ENCODE measurements around the gene C20orf141.

C20orf141 gene

GRCh38 chr20:2840967-2841531 lies 26.3 kb downstream of the C20orf141 start:
- no peak overlapping the region for H2BK120ac ChIP-seq (ENCODE audit: low read depth, low read length)
- peak overlapping the region; percentile 77 for H3K4me3 ChIP-seq (ENCODE audit: low read length)
- H4K8ac ChIP-seq (ENCODE audit: low read depth, low read length): no peak overlapping the region
- H3K79me1 ChIP-seq (ENCODE audit: low read length): no peaks in the 10 kb centered on the region
- no peak overlapping the region for H3K4ac ChIP-seq (ENCODE audit: low read depth, low read length)
- DNase-seq: peak; percentile 46
- no peak overlapping the region for H2BK5ac ChIP-seq (ENCODE audit: low read length)
- peak overlapping the region; percentile 74 for H3K4me2 ChIP-seq (ENCODE audit: low read length)
- no peaks in the 10 kb centered on the region for H3K4me1 ChIP-seq (ENCODE audit: control insufficient read depth, low read depth, low read length)
- H3K79me2 ChIP-seq (ENCODE audit: control insufficient read depth, insufficient read depth, low read length): no peaks in the 10 kb centered on the region
- H3K23ac ChIP-seq (ENCODE audit: low read length): no peak overlapping the region
- H3K27me3 ChIP-seq (ENCODE audit: insufficient read depth, low read length, poor library complexity): no peaks in the 10 kb centered on the region
- no peak overlapping the region for H4K5ac ChIP-seq (ENCODE audit: low read length)
- no CpG with 5 or more reads among the region's 33 CpGs for WGBS (ENCODE audit: extremely low coverage, insufficient coverage, low lambda C conversion rate)
- no peak overlapping the region for H2BK15ac ChIP-seq (replicated peaks; ENCODE audit: low read depth)
- peak overlapping the region; percentile 68 for H3K9ac ChIP-seq (ENCODE audit: low read length)
- no peaks in the 10 kb centered on the region for H3K36me3 ChIP-seq (ENCODE audit: control insufficient read depth, insufficient read depth, low read length)
- H3K56ac ChIP-seq (ENCODE audit: low read length): peak overlapping the region; percentile 74
- H3K18ac ChIP-seq (ENCODE audit: low read length): no peak overlapping the region
- no peak overlapping the region for H2AK5ac ChIP-seq (ENCODE audit: low read length)
- no peak overlapping the region for H3K27ac ChIP-seq (ENCODE audit: low read depth, low read length)

DNA sequence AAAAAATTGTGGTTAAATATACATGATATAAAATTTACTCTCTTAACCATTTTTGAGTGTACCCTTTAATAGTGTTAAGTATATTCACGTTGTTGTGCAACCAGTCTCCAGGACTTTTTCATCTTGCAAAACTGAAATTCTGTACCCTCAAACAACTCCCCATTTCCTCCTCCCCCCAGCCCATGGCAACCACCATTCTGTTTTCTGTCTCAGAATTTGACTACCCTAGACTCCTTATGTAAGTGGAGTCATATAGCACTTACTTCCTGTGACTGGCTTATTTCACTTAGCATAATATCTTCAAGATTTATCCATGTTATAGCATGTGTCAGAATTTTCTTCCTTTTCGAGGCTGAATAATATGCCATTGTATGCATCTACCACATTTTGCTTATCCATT lies 30.8 kb downstream of the C20orf141 start:
- H4K5ac ChIP-seq (ENCODE audit: low read length): no peak overlapping the region
- no CpG with 5 or more reads among the region's 2 CpGs for WGBS (ENCODE audit: extremely low coverage, insufficient coverage, low lambda C conversion rate)
- H2BK15ac ChIP-seq (replicated peaks; ENCODE audit: low read depth): no peak overlapping the region
- H3K4ac ChIP-seq (ENCODE audit: low read depth, low read length): no peak overlapping the region
- no peak overlapping the region for H3K9ac ChIP-seq (ENCODE audit: low read length)
- H3K56ac ChIP-seq (ENCODE audit: low read length): no peak overlapping the region
- no peak overlapping the region for H4K8ac ChIP-seq (ENCODE audit: low read depth, low read length)
- H3K27ac ChIP-seq (ENCODE audit: low read depth, low read length): no peak overlapping the region
- no peaks in the 10 kb centered on the region for H3K79me2 ChIP-seq (ENCODE audit: control insufficient read depth, insufficient read depth, low read length)
- no peak overlapping the region for H2AK5ac ChIP-seq (ENCODE audit: low read length)
- H3K4me2 ChIP-seq (ENCODE audit: low read length): no peak overlapping the region
- no peak for DNase-seq
- no peak overlapping the region for H2BK5ac ChIP-seq (ENCODE audit: low read length)
- H3K36me3 ChIP-seq (ENCODE audit: control insufficient read depth, insufficient read depth, low read length): no peaks in the 10 kb centered on the region
- no peaks in the 10 kb centered on the region for H3K79me1 ChIP-seq (ENCODE audit: low read length)
- H3K27me3 ChIP-seq (ENCODE audit: insufficient read depth, low read length, poor library complexity): no peaks in the 10 kb centered on the region
- H3K18ac ChIP-seq (ENCODE audit: low read length): no peak overlapping the region
- no peak overlapping the region for H3K23ac ChIP-seq (ENCODE audit: low read length)
- no peaks in the 10 kb centered on the region for H3K4me1 ChIP-seq (ENCODE audit: control insufficient read depth, low read depth, low read length)
- no peak overlapping the region for H3K4me3 ChIP-seq (ENCODE audit: low read length)
- H2BK120ac ChIP-seq (ENCODE audit: low read depth, low read length): no peak overlapping the region

DNA sequence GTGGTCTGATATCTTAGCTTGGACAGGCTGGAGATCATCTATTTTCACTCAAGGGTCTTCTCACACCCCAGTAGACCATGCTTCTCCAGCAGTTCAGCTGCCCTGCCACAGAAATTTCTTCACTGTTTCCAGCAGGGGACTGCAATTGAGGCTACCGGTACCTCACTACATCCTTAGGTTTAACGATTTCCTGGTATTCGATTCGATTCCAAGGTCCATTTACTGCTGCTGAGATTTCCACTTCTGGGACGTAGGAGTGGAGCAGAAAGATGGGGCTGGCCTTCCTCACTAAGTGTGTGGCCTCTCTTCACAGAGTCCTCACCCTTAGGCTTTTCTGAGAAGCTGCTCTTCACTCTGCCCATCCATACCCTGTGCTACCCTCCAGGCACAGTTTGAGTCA lies 31.9 kb downstream of the C20orf141 start:
- Histone ChIP-seq H3K79me1 (ENCODE audit: low read length) (no peaks in the 10 kb centered on the region), H4K5ac (ENCODE audit: low read length) (no peak overlapping the region), H3K23ac (ENCODE audit: low read length) (no peak overlapping the region), H3K79me2 (ENCODE audit: control insufficient read depth, insufficient read depth, low read length) (no peaks in the 10 kb centered on the region), H3K18ac (ENCODE audit: low read length) (no peak overlapping the region), H3K27me3 (ENCODE audit: insufficient read depth, low read length, poor library complexity) (no peaks in the 10 kb centered on the region), H3K4me1 (ENCODE audit: control insufficient read depth, low read depth, low read length) (no peaks in the 10 kb centered on the region), H3K9ac (ENCODE audit: low read length) (no peak overlapping the region), H2BK15ac (replicated peaks; ENCODE audit: low read depth) (no peak overlapping the region), H3K4ac (ENCODE audit: low read depth, low read length) (no peak overlapping the region), H3K27ac (ENCODE audit: low read depth, low read length) (no peak overlapping the region), H2BK5ac (ENCODE audit: low read length) (no peak overlapping the region), H3K4me3 (ENCODE audit: low read length) (no peak overlapping the region), H2AK5ac (ENCODE audit: low read length) (no peak overlapping the region), H3K36me3 (ENCODE audit: control insufficient read depth, insufficient read depth, low read length) (no peaks in the 10 kb centered on the region), H3K56ac (ENCODE audit: low read length) (no peak overlapping the region), H4K8ac (ENCODE audit: low read depth, low read length) (no peak overlapping the region), H3K4me2 (ENCODE audit: low read length) (no peak overlapping the region), H2BK120ac (ENCODE audit: low read depth, low read length) (no peak overlapping the region)
- DNase-seq: no peak
- no CpG with 5 or more reads among the region's 5 CpGs for WGBS (ENCODE audit: extremely low coverage, insufficient coverage, low lambda C conversion rate)

GRCh38 chr20:2847802-2848201 lies 33.0 kb downstream of the C20orf141 start:
- Histone ChIP-seq H3K4ac (ENCODE audit: low read depth, low read length) (no peak overlapping the region), H3K4me3 (ENCODE audit: low read length) (no peak overlapping the region), H3K18ac (ENCODE audit: low read length) (no peak overlapping the region), H2BK5ac (ENCODE audit: low read length) (no peak overlapping the region), H4K5ac (ENCODE audit: low read length) (no peak overlapping the region), H2BK120ac (ENCODE audit: low read depth, low read length) (no peak overlapping the region), H3K79me1 (ENCODE audit: low read length) (no peaks in the 10 kb centered on the region), H2AK5ac (ENCODE audit: low read length) (no peak overlapping the region), H3K4me2 (ENCODE audit: low read length) (no peak overlapping the region), H4K8ac (ENCODE audit: low read depth, low read length) (no peak overlapping the region), H3K56ac (ENCODE audit: low read length) (no peak overlapping the region), H3K79me2 (ENCODE audit: control insufficient read depth, insufficient read depth, low read length) (no peaks in the 10 kb centered on the region), H3K23ac (ENCODE audit: low read length) (no peak overlapping the region), H3K4me1 (ENCODE audit: control insufficient read depth, low read depth, low read length) (no peaks in the 10 kb centered on the region), H3K27ac (ENCODE audit: low read depth, low read length) (no peak overlapping the region), H3K27me3 (ENCODE audit: insufficient read depth, low read length, poor library complexity) (no peaks in the 10 kb centered on the region), H3K9ac (ENCODE audit: low read length) (no peak overlapping the region), H3K36me3 (ENCODE audit: control insufficient read depth, insufficient read depth, low read length) (no peaks in the 10 kb centered on the region), H2BK15ac (replicated peaks; ENCODE audit: low read depth) (no peak overlapping the region)
- WGBS (ENCODE audit: extremely low coverage, insufficient coverage, low lambda C conversion rate): no CpG with 5 or more reads among the region's 4 CpGs
- DNase-seq: no peak

DNA sequence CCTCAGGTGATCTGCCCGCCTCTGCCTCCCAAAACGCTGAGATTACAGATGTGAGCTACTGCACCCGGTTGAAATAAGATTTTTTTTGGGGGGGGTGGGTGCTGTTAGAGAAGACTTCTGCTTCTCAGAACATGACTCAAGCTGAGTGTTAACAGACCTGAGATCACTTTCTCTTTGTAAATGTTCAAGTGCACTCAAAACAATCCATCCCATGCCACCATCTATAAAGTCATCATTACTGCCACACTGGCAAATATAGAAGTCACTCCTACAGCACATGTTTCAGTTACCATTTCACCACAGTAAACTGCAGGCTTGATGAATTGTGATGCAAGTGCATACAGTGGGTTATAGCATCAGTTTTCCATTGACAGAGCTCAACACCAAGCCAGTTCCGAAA lies 34.7 kb downstream of the C20orf141 start:
- Histone ChIP-seq H3K27ac (ENCODE audit: low read depth, low read length) (no peak overlapping the region), H2AK5ac (ENCODE audit: low read length) (no peak overlapping the region), H3K4me2 (ENCODE audit: low read length) (no peak overlapping the region), H2BK15ac (replicated peaks; ENCODE audit: low read depth) (no peak overlapping the region), H3K27me3 (ENCODE audit: insufficient read depth, low read length, poor library complexity) (no peaks in the 10 kb centered on the region), H4K5ac (ENCODE audit: low read length) (no peak overlapping the region), H3K4me1 (ENCODE audit: control insufficient read depth, low read depth, low read length) (no peaks in the 10 kb centered on the region), H3K4me3 (ENCODE audit: low read length) (no peak overlapping the region), H3K4ac (ENCODE audit: low read depth, low read length) (no peak overlapping the region), H3K23ac (ENCODE audit: low read length) (no peak overlapping the region), H3K18ac (ENCODE audit: low read length) (no peak overlapping the region), H3K36me3 (ENCODE audit: control insufficient read depth, insufficient read depth, low read length) (no peaks in the 10 kb centered on the region), H3K79me1 (ENCODE audit: low read length) (no peaks in the 10 kb centered on the region), H2BK120ac (ENCODE audit: low read depth, low read length) (no peak overlapping the region), H2BK5ac (ENCODE audit: low read length) (no peak overlapping the region), H3K9ac (ENCODE audit: low read length) (no peak overlapping the region), H4K8ac (ENCODE audit: low read depth, low read length) (no peak overlapping the region), H3K56ac (ENCODE audit: low read length) (no peak overlapping the region), H3K79me2 (ENCODE audit: control insufficient read depth, insufficient read depth, low read length) (no peaks in the 10 kb centered on the region)
- no CpG with 5 or more reads among the region's 4 CpGs for WGBS (ENCODE audit: extremely low coverage, insufficient coverage, low lambda C conversion rate)
- DNase-seq: no peak

GRCh38 chr20:2851086-2851485 lies 36.3 kb downstream of the C20orf141 start:
- no peak overlapping the region for H3K23ac ChIP-seq (ENCODE audit: low read length)
- no peak overlapping the region for H4K5ac ChIP-seq (ENCODE audit: low read length)
- no peak overlapping the region for H3K27ac ChIP-seq (ENCODE audit: low read depth, low read length)
- H3K9ac ChIP-seq (ENCODE audit: low read length): no peak overlapping the region
- no peak overlapping the region for H2AK5ac ChIP-seq (ENCODE audit: low read length)
- H3K18ac ChIP-seq (ENCODE audit: low read length): no peak overlapping the region
- H3K79me2 ChIP-seq (ENCODE audit: control insufficient read depth, insufficient read depth, low read length): no peaks in the 10 kb centered on the region
- H2BK15ac ChIP-seq (replicated peaks; ENCODE audit: low read depth): no peak overlapping the region
- no peak overlapping the region for H3K4ac ChIP-seq (ENCODE audit: low read depth, low read length)
- no peak overlapping the region for H3K4me3 ChIP-seq (ENCODE audit: low read length)
- H2BK120ac ChIP-seq (ENCODE audit: low read depth, low read length): no peak overlapping the region
- H4K8ac ChIP-seq (ENCODE audit: low read depth, low read length): no peak overlapping the region
- DNase-seq: no peak
- no peaks in the 10 kb centered on the region for H3K36me3 ChIP-seq (ENCODE audit: control insufficient read depth, insufficient read depth, low read length)
- no peak overlapping the region for H3K4me2 ChIP-seq (ENCODE audit: low read length)
- H3K79me1 ChIP-seq (ENCODE audit: low read length): no peaks in the 10 kb centered on the region
- H3K56ac ChIP-seq (ENCODE audit: low read length): no peak overlapping the region
- WGBS (ENCODE audit: extremely low coverage, insufficient coverage, low lambda C conversion rate): no CpG with 5 or more reads among the region's 10 CpGs
- no peak overlapping the region for H2BK5ac ChIP-seq (ENCODE audit: low read length)
- H3K4me1 ChIP-seq (ENCODE audit: control insufficient read depth, low read depth, low read length): no peaks in the 10 kb centered on the region
- H3K27me3 ChIP-seq (ENCODE audit: insufficient read depth, low read length, poor library complexity): no peaks in the 10 kb centered on the region
